ENCODE results near the gene MRPS7.

DNA sequence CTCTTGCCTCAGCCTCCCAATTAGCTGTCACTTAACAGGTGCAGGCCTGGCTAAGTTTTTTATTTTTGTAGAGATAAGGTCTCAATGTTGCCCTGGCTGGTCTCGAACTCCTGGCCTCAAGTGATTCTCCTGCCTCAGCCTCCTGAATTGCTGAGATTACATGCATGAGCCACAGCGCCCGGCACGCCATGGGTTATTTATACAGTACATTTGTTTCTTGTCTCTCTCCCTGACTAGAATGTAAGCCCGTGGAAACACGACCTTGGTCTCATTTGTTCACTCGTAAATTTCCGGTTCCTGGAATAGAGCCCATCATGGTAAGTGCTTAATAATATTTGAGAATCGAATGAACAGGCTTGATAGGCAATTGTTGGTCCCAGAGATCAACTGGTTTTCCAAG is 25.5 kb downstream of the MRPS7 start:
- TF ChIP-seq SMC3 (IDR thresholded peaks at IDR 0.05) (no peak), FOSB (CRISPR knock-in tag; IDR thresholded peaks at IDR 0.05) (no peak), ESRRA (IDR thresholded peaks at IDR 0.05; ENCODE audit: borderline replicate concordance, low read length) (no peak), ZNF302 (CRISPR knock-in tag; IDR thresholded peaks at IDR 0.05) (no peak)
- TF ChIP-seq, protein P1, sequence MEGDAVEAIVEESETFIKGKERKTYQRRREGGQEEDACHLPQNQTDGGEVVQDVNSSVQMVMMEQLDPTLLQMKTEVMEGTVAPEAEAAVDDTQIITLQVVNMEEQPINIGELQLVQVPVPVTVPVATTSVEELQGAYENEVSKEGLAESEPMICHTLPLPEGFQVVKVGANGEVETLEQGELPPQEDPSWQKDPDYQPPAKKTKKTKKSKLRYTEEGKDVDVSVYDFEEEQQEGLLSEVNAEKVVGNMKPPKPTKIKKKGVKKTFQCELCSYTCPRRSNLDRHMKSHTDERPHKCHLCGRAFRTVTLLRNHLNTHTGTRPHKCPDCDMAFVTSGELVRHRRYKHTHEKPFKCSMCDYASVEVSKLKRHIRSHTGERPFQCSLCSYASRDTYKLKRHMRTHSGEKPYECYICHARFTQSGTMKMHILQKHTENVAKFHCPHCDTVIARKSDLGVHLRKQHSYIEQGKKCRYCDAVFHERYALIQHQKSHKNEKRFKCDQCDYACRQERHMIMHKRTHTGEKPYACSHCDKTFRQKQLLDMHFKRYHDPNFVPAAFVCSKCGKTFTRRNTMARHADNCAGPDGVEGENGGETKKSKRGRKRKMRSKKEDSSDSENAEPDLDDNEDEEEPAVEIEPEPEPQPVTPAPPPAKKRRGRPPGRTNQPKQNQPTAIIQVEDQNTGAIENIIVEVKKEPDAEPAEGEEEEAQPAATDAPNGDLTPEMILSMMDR (IDR thresholded peaks at IDR 0.05), result no peak
